ENCODE measurements around the gene LARP6.

- no peak for TF ChIP-seq CTCF (IDR thresholded peaks at IDR 0.05)
- no peak for TF ChIP-seq POLR2AphosphoS5 (IDR thresholded peaks at IDR 0.05; ENCODE audit: low read depth, low read length)
Measured at GRCh38 chr15:70791259-70791658, 62.7 kb downstream of the LARP6 start.
